ENCODE measurements around the gene SLC9A9.

- no peak for TF ChIP-seq CTCF (IDR thresholded peaks at IDR 0.05)
- TF ChIP-seq POLR2A (IDR thresholded peaks at IDR 0.05), result no peak
These were observed 423.4 kb downstream of the SLC9A9 start for GRCh38 chr3:143424874-143425273.

All from thyroid gland (tissue), 4 donors.